ENCODE measurements around the gene PLCD1. TPM values are rescaled to one million over a fixed set of nuclear protein-coding genes. Genes with fewer than 3 reads are reported as not detected.

The PLCD1 gene
- total RNA-seq, 1 experiment from 2014 or later: 22.2 TPM

DNA sequence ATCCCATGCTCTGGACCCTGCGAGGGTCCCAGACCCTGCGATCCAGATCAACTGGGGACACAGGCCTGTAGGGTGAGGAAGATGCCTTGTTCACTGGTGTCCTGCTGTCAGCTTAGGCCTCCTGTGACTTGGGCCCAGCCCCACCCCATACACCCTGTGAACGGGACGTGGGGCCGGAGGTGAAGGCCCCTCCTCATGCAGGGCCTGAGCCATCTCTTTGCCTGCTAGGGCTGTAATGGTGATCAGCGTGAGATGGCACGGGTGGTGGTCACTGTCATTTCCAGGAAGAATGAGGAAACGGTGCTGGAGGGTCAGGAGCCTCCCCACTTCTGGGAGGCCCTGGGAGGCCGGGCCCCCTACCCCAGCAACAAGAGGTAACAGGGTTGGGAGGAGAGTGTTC lies 26.5 kb downstream of the PLCD1 start:
- peaks cover 2% of the 10 kb centered on the region; the same call in 1 of the 2 replicates for H3K36me3 ChIP-seq (replicated peaks; ENCODE audit: control insufficient read depth, insufficient read depth, low read length)
- H3K27me3 ChIP-seq (ENCODE audit: control insufficient read depth, insufficient read depth, low read length): peaks cover 7% of the 10 kb centered on the region
- no peak overlapping the region for H3K4me3 ChIP-seq (ENCODE audit: insufficient read depth, low read depth, low read length)
- no peak for DNase-seq

DNA sequence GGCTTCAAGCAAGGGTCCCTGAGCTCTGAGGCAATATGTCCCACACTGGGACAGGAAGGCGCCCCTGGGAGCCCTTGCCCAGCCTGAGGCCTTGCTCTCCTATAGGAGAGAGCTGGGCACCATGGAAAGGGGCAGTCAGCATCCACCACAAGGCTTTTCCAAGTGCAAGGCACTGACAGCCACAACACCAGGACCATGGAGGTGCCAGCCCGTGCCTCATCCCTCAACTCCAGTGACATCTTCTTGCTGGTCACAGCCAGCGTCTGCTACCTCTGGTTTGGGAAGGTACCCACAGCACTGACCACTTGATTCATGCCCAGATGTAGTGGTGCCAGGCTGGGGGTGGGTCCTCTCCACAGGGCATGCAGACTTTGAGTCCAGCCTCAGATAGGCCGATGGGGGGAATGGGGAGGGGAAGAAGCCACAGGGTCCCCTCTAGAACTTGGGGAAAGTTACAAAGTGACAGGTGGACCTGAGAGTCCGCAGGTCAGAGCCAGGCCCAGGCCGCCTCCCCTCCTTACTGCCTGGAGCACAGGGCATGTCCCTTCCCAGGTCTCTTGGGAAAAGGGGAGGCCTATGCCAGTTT lies 27.1 kb downstream of the PLCD1 start:
- Histone ChIP-seq H3K4me3 (ENCODE audit: insufficient read depth, low read depth, low read length) (no peak overlapping the region), H3K27me3 (ENCODE audit: control insufficient read depth, insufficient read depth, low read length) (peaks cover 7% of the 10 kb centered on the region), H3K36me3 (replicated peaks; ENCODE audit: control insufficient read depth, insufficient read depth, low read length) (peaks cover 1% of the 10 kb centered on the region; the same call in 1 of the 2 replicates)
- no peak for DNase-seq

DNA sequence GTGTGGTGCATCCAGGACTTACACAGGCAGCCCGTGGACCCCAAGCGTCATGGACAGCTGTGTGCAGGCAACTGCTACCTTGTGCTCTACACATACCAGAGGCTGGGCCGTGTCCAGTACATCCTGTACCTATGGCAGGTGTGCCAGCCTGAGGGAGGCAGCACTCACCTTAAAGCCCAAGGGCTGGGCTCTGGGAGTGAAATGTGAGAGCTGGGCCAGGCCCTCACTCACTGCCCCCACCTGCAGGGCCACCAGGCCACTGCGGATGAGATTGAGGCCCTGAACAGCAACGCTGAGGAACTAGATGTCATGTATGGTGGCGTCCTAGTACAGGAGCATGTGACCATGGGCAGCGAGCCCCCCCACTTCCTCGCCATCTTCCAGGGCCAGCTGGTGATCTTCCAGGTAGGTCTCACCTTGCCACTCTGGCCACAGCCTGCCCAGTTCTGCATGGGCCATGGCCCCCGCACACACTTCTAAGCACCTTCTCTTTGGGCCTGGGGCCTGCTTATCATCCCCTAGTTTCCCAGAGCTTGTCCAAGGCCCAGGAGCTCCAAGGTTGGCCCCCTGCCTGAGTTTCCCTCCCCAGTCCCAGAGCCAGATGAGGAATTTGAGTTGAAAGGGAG lies 27.9 kb downstream of the PLCD1 start:
- no peaks in the 10 kb centered on the region; the same call in 1 of the 2 replicates for H3K36me3 ChIP-seq (replicated peaks; ENCODE audit: control insufficient read depth, insufficient read depth, low read length)
- peak; percentile 77 for DNase-seq
- no peak overlapping the region for H3K4me3 ChIP-seq (ENCODE audit: insufficient read depth, low read depth, low read length)
- H3K27me3 ChIP-seq (ENCODE audit: control insufficient read depth, insufficient read depth, low read length): peaks cover 7% of the 10 kb centered on the region

DNA sequence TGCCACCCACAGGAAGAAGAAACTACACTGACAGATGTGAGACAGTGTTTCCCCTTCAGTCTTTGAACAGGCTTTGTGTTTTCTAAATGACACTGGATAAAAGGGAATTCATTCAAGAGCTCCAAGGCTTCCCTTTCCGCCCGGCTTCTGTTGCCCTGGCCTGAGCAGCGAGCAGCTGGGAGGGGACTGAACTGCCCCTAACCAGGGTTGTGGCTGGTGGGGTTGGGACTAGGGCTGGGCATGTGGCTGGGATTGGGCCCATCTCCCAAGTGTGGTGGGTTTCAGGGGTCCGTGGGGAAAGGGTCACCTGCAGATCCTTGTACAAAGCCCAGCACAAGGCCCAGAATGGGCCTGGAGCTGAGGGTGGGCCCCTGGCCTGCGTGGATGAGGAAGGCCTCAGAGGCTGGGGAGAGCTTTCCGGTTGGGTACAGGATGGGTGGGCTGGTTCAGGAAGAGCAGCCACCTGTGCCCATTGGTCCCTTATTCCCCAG lies 28.4 kb downstream of the PLCD1 start:
- Histone ChIP-seq H3K27me3 (ENCODE audit: control insufficient read depth, insufficient read depth, low read length) (peaks cover 7% of the 10 kb centered on the region), H3K4me3 (ENCODE audit: insufficient read depth, low read depth, low read length) (no peak overlapping the region), H3K36me3 (replicated peaks; ENCODE audit: control insufficient read depth, insufficient read depth, low read length) (no peaks in the 10 kb centered on the region)
- no peak for DNase-seq

DNA sequence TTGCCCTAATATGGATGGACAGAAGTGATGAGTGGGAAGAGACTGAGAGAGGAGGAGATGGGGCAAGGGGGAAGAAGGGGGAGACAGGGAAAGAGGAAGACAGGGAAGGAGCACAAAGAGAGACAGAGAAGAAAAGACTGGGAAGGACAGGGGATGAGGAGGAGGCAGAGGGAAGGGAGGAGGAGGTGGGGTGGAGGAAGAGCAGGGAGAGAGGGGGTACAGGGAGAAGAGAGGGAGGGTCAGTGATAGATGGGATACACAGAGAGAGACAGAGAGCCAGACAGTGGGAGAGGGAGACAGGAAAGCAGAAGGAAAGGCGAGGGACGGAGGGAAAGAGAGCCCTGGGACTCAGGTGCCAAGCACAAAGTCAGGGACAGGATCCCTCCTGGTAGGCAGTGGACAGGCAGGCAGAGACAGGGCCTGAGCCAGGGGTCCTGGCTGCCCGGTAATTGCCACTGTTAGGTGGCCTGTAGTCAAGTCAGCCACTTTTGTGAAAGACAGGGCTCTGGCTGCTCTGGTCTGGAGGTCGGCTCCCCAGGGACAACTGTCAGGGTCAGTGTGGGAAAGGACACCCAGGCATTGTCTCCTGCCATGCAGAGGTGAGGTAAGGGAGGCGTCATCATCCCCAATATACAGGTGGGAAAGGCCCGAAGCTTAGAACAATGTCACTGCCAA lies 29.1 kb downstream of the PLCD1 start:
- Histone ChIP-seq H3K36me3 (replicated peaks; ENCODE audit: control insufficient read depth, insufficient read depth, low read length) (no peaks in the 10 kb centered on the region), H3K4me3 (ENCODE audit: insufficient read depth, low read depth, low read length) (no peak overlapping the region), H3K27me3 (ENCODE audit: control insufficient read depth, insufficient read depth, low read length) (peaks cover 7% of the 10 kb centered on the region)
- no peak for DNase-seq

DNA sequence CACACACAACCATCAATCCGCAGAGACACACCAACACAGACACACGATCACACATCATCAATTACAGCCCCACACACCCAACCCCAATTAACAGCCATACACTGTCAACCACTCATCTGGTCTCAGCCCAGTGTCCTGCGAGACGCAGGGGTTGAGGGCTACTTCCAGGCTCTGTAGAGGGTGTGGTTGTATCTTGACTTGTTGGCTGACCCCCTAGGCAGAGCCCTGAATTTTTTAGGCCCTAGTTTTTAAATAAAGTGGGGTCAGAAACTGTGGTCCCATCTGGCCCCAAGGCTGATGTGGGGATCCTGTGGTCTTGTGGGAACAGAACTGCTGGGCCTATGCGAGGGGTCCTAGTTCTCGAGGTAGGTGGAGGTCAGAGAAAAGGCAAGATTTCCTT lies 29.6 kb downstream of the PLCD1 start:
- Histone ChIP-seq H3K4me3 (ENCODE audit: insufficient read depth, low read depth, low read length) (no peak overlapping the region), H3K36me3 (replicated peaks; ENCODE audit: control insufficient read depth, insufficient read depth, low read length) (no peaks in the 10 kb centered on the region), H3K27me3 (ENCODE audit: control insufficient read depth, insufficient read depth, low read length) (peaks cover 7% of the 10 kb centered on the region)
- no peak for DNase-seq

DNA sequence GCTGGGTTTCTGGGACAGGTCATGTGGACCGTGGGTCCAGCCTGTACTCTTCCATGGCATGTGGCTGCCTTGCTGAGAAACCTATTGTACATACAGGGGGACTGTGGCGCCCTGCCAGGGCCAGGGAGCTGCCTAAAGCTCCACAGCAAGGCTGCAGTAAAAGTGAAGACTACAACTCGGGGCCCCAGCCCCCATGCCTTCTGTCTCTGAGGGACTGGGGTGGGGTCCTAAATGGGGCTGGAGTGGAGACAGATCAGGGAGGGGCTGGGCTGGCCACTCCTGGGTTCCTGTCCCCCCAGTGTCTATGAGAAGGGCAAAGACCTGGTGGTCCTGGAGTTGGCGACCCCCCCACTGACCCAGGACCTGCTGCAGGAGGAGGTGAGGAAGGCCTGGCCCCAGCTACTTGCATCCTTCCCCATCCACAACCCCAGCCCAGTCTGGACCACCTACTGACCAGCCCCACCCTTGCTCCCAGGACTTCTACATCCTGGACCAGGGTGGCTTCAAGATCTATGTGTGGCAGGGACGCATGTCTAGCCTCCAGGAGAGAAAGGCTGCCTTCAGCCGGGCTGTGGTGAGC lies 31.6 kb downstream of the PLCD1 start:
- H3K27me3 ChIP-seq (ENCODE audit: control insufficient read depth, insufficient read depth, low read length): peaks cover 10% of the 10 kb centered on the region
- DNase-seq: no peak
- no peaks in the 10 kb centered on the region for H3K36me3 ChIP-seq (replicated peaks; ENCODE audit: control insufficient read depth, insufficient read depth, low read length)
- no peak overlapping the region for H3K4me3 ChIP-seq (ENCODE audit: insufficient read depth, low read depth, low read length)

DNA sequence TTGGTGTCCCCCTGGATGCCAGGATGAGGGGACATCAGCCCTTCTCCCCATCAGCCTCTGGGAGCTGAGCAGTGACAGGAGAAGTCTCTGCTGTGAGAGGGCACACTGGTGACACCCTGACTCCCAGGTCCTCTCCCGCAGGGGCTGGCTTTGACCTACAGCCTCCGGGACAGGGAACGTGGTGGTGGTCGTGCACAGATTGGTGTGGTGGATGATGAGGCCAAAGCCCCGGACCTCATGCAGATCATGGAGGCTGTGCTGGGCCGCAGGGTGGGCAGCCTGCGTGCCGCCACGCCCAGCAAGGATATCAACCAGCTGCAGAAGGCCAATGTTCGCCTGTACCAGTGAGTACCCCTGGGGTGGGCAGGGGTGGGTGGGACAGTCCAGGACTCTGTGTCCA lies 32.1 kb downstream of the PLCD1 start:
- Histone ChIP-seq H3K4me3 (ENCODE audit: insufficient read depth, low read depth, low read length) (no peak overlapping the region), H3K36me3 (replicated peaks; ENCODE audit: control insufficient read depth, insufficient read depth, low read length) (no peaks in the 10 kb centered on the region), H3K27me3 (ENCODE audit: control insufficient read depth, insufficient read depth, low read length) (peaks cover 10% of the 10 kb centered on the region)
- no peak for DNase-seq

DNA sequence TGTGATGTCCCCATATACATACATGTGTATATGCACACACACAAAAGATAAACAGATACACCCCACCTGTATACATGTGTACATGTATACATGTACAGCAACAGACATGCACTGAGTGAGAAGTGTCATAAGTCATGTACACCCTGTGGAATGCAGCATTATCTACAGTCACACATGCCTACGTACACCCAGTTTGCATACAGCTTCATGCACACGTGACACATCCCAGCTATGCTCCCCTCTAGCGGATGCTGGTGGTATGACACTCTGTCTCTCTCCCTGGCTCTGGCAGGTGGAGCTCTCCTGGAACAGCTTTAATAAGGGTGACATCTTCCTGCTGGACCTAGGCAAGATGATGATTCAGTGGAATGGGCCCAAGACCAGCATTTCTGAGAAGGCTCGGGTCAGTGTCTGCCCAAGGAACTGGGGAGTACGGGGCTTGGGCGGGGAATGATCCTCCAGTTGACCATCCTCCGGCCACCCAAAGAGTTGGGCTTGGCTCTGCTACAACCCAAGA lies 32.6 kb downstream of the PLCD1 start:
- Histone ChIP-seq H3K36me3 (replicated peaks; ENCODE audit: control insufficient read depth, insufficient read depth, low read length) (no peaks in the 10 kb centered on the region), H3K4me3 (ENCODE audit: insufficient read depth, low read depth, low read length) (no peak overlapping the region), H3K27me3 (ENCODE audit: control insufficient read depth, insufficient read depth, low read length) (peaks cover 12% of the 10 kb centered on the region)
- peak; percentile 89 for DNase-seq

DNA sequence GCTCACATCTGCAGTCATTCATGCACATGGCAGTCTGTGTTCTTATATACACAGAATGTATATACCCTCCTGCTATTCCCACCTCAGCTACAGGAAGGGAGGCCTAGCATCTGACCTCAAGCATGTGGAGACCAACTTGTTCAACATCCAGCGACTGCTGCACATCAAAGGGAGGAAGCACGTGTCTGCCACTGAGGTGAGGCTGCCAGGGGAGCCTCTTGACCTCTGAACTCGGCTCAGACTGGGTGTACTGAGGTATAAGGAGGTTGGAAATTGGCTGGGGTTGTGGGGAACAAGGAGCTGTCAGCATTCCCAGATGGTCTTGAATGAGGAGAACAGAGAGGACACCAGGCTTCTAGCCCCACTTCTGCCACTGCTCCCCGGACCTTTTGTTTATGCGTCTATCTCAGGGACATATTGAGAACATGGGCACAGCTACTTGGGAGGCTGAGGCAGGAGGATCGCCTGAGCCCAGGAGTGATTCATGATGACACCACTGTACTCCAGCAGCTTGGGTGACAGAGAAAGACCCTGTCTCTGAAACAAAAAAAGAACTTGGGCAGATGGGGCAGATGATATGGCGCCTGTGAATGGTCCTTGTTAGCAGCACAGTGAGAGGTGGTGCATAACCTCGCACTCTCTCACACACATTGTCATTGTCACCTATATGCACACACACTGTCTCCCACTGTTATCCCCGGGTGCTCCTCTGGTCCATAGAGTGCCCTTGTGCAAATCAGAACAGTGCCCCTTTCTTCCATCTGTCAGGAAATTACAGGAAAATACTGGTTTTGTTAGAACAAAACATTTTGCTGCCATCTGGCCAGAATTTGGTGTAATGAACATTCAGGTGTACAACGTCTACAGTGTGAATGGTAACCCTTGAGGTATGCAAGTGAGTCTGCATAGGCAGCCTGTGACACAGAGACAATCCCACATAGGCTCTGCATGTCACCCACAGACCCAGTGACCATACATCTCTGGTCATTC lies 33.5 kb downstream of the PLCD1 start:
- Histone ChIP-seq H3K36me3 (replicated peaks; ENCODE audit: control insufficient read depth, insufficient read depth, low read length) (no peaks in the 10 kb centered on the region), H3K27me3 (ENCODE audit: control insufficient read depth, insufficient read depth, low read length) (peaks cover 12% of the 10 kb centered on the region), H3K4me3 (ENCODE audit: insufficient read depth, low read depth, low read length) (no peak overlapping the region)
- DNase-seq: no peak

DNA sequence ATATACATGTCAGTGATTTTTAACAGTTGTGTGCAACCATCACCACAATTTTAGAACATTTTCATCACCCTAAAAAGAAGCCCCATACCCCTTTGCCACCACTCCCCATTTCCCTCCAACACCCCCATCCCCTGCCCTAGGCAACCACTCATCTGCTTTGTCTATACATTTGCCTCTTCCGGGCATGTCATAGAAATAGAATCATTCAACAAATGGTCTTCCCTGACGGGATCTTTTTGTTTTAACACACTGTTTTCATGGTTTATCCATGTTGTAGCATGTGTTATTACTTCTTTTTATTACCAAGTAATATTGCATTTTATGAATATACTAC lies 34.8 kb downstream of the PLCD1 start:
- Histone ChIP-seq H3K27me3 (ENCODE audit: control insufficient read depth, insufficient read depth, low read length) (peaks cover 12% of the 10 kb centered on the region), H3K36me3 (replicated peaks; ENCODE audit: control insufficient read depth, insufficient read depth, low read length) (no peaks in the 10 kb centered on the region), H3K4me3 (ENCODE audit: insufficient read depth, low read depth, low read length) (peak overlapping the region; percentile 63)
- DNase-seq: no peak

DNA sequence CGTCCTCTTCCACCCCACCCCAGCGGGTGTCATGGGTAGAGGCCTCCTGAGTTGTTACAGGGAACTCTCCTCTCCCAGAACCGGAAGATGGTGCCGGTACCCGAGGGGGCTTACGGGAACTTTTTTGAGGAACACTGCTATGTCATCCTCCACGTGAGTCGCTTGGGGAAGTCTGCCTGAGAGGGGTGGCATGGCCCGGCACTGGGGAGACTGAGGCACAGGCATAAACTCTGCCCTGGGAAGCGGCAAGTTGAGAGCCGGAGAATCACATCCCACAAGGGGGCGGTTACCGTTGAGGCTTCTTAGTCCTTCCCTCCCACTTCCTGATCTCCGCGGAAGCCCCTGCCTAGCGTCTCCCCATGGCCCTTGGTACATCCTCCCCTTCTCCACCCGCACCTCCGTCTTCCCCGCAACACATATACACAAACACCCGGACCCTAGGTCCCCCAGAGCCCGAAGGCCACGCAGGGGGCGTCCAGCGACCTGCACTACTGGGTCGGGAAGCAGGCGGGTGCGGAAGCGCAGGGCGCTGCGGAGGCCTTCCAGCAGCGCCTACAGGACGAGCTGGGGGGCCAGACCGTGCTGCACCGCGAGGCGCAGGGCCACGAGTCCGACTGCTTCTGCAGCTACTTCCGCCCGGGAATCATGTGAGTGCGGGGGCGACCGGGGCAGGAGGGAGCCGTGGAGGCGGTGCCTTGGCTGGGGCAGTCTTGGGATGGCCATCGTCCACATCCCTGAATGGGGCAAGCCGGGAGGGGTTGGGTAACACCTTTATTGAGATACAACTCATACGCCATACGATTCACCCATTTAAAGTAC lies 35.4 kb downstream of the PLCD1 start:
- Histone ChIP-seq H3K4me3 (ENCODE audit: insufficient read depth, low read depth, low read length) (peak overlapping the region; percentile 63), H3K27me3 (ENCODE audit: control insufficient read depth, insufficient read depth, low read length) (peaks cover 12% of the 10 kb centered on the region), H3K36me3 (replicated peaks; ENCODE audit: control insufficient read depth, insufficient read depth, low read length) (no peaks in the 10 kb centered on the region)
- DNase-seq: peak; percentile 88

DNA sequence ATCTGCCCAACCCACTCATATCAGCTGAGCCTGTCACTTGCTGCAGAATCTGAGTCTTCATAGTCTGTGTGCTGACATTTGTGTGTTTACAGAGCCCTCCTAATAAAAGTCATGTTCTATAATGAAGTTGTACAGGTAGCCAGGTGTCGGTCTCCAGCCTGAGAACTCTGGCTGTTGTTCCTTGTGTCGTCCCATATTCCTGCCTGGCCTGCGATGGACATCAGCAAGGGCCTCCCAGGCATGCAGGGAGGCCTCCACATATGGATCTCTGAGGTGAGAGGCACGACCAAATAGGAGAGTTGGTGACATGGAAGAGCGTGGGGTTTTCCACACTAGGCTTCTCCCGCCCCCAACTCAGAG lies 36.0 kb downstream of the PLCD1 start:
- Histone ChIP-seq H3K27me3 (ENCODE audit: control insufficient read depth, insufficient read depth, low read length) (peaks cover 9% of the 10 kb centered on the region), H3K36me3 (replicated peaks; ENCODE audit: control insufficient read depth, insufficient read depth, low read length) (no peaks in the 10 kb centered on the region), H3K4me3 (ENCODE audit: insufficient read depth, low read depth, low read length) (peak overlapping the region; percentile 63; the same call in 1 of the 2 replicates)
- peak; percentile 6 for DNase-seq

Measured in H7 (cell line).